ENCODE results near the gene CHRM5. TPM values are rescaled to one million over a fixed set of nuclear protein-coding genes. Genes with fewer than 3 reads are reported as not detected.

CHRM5 gene
- total and polyA plus RNA-seq, 2 donors from 2014 or later: 0.06 TPM; not detected in 1

GRCh38 chr15:33985287-33985686 is 17.0 kb downstream of the CHRM5 start:
- intact Hi-C loops (cut with DNase I): no loop called here
- H3K4me3 ChIP-seq (ENCODE audit: low read length in 3 of 3): no peak overlapping the region
- DNase-seq (no peak), FAIRE-seq (no peak)
- no peaks in the 10 kb centered on the region for H3K4me1 ChIP-seq (ENCODE audit: control insufficient read depth in 2 of 3, insufficient read depth in 2 of 3, low read depth in 1 of 3, low read length in 3 of 3)
- no peak overlapping the region for H3K9ac ChIP-seq (ENCODE audit: low read length in 3 of 3)
- H3K9me3 ChIP-seq (ENCODE audit: control insufficient read depth in 2 of 3, insufficient read depth in 1 of 3, low read length in 3 of 3): no peaks in the 10 kb centered on the region
- TF ChIP-seq CTCF (IDR thresholded peaks at IDR 0.05; ENCODE audit: borderline replicate concordance, extremely low read depth, insufficient read depth): no peak
- H3K27me3 ChIP-seq (ENCODE audit: control insufficient read depth, insufficient read depth, low read length): no peaks in the 10 kb centered on the region
- H3K27ac ChIP-seq (ENCODE audit: low read depth in 2 of 2, low read length in 2 of 2): no peak overlapping the region
- no peaks in the 10 kb centered on the region for H3K36me3 ChIP-seq (ENCODE audit: control insufficient read depth in 2 of 3, insufficient read depth in 3 of 3, low read length in 3 of 3)

GRCh38 chr15:33985751-33986150 is 17.5 kb downstream of the CHRM5 start:
- FAIRE-seq: no peak
- no peaks in the 10 kb centered on the region for H3K36me3 ChIP-seq (ENCODE audit: control insufficient read depth in 2 of 3, insufficient read depth in 3 of 3, low read length in 3 of 3)

GRCh38 chr15:33987444-33987843 is 19.1 kb downstream of the CHRM5 start:
- no peaks in the 10 kb centered on the region for H3K36me3 ChIP-seq (ENCODE audit: control insufficient read depth in 2 of 3, insufficient read depth in 3 of 3, low read length in 3 of 3)
- no peak overlapping the region for H3K9ac ChIP-seq (ENCODE audit: low read length in 3 of 3)
- intact Hi-C loops (cut with DNase I): no loop called here
- no peak overlapping the region for H3K27ac ChIP-seq (ENCODE audit: low read depth in 2 of 2, low read length in 2 of 2)
- no peak for DNase-seq
- TF ChIP-seq CTCF (IDR thresholded peaks at IDR 0.05; ENCODE audit: borderline replicate concordance, extremely low read depth, insufficient read depth): no peak
- H3K4me3 ChIP-seq (ENCODE audit: low read length in 3 of 3): no peak overlapping the region
- no peak for FAIRE-seq
- no peaks in the 10 kb centered on the region for H3K9me3 ChIP-seq (ENCODE audit: control insufficient read depth in 2 of 3, insufficient read depth in 1 of 3, low read length in 3 of 3)
- H3K27me3 ChIP-seq (ENCODE audit: control insufficient read depth, insufficient read depth, low read length): no peaks in the 10 kb centered on the region
- no peaks in the 10 kb centered on the region for H3K4me1 ChIP-seq (ENCODE audit: control insufficient read depth in 2 of 3, insufficient read depth in 2 of 3, low read depth in 1 of 3, low read length in 3 of 3)

More at GRCh38 chr15:33985751-33986150, 17.5 kb downstream of the CHRM5 start:
- Histone ChIP-seq H3K9me3 (ENCODE audit: control insufficient read depth in 2 of 3, insufficient read depth in 1 of 3, low read length in 3 of 3) (no peaks in the 10 kb centered on the region), H3K4me1 (ENCODE audit: control insufficient read depth in 2 of 3, insufficient read depth in 2 of 3, low read depth in 1 of 3, low read length in 3 of 3) (no peaks in the 10 kb centered on the region), H3K27me3 (ENCODE audit: control insufficient read depth, insufficient read depth, low read length) (no peaks in the 10 kb centered on the region), H3K27ac (ENCODE audit: low read depth in 2 of 2, low read length in 2 of 2) (no peak overlapping the region), H3K9ac (ENCODE audit: low read length in 3 of 3) (no peak overlapping the region), H3K4me3 (ENCODE audit: low read length in 3 of 3) (no peak overlapping the region)
- intact Hi-C loops (cut with DNase I): no loop called here
- no peak for DNase-seq
- TF ChIP-seq CTCF (IDR thresholded peaks at IDR 0.05; ENCODE audit: borderline replicate concordance, extremely low read depth, insufficient read depth): no peak

- DNase-seq: no peak
- no peak overlapping the region for H3K4me3 ChIP-seq (ENCODE audit: low read length in 3 of 3)
- FAIRE-seq: no peak
- intact Hi-C loops (cut with DNase I): no loop called here
- no peaks in the 10 kb centered on the region for H3K27me3 ChIP-seq (ENCODE audit: control insufficient read depth, insufficient read depth, low read length)
- no peaks in the 10 kb centered on the region for H3K4me1 ChIP-seq (ENCODE audit: control insufficient read depth in 2 of 3, insufficient read depth in 2 of 3, low read depth in 1 of 3, low read length in 3 of 3)
- no peak for TF ChIP-seq CTCF (IDR thresholded peaks at IDR 0.05; ENCODE audit: borderline replicate concordance, extremely low read depth, insufficient read depth)
- no peaks in the 10 kb centered on the region for H3K36me3 ChIP-seq (ENCODE audit: control insufficient read depth in 2 of 3, insufficient read depth in 3 of 3, low read length in 3 of 3)
- no peaks in the 10 kb centered on the region for H3K9me3 ChIP-seq (ENCODE audit: control insufficient read depth in 2 of 3, insufficient read depth in 1 of 3, low read length in 3 of 3)
- no peak overlapping the region for H3K9ac ChIP-seq (ENCODE audit: low read length in 3 of 3)
- H3K27ac ChIP-seq (ENCODE audit: low read depth in 2 of 2, low read length in 2 of 2): no peak overlapping the region
These were observed 20.1 kb downstream of the CHRM5 start for GRCh38 chr15:33988384-33988783.
